Spleen (tissue), 7 donors: ENCODE measurements around the gene PTPRG.

Experiments used
- POLR2AphosphoS5 ChIP-seq, 3 donors: sonication (generic); formaldehyde crosslinking; IDR thresholded peaks; one replicate each; pipeline ENCODE4 v1.5.1; 2017; ENCODE audit warnings: antibody characterized with exemption in 3 of 3
- TF ChIP-seq, protein P1 (sequence below), 11 experiments: fragments of 200-600 bp in 7 of 11; fragments of 450-650 bp in 4 of 11; sonication (generic) in 4 of 11; IDR thresholded peaks in 8 of 11; conservative IDR thresholded peaks in 3 of 11; 1 replicate in 7 of 11; 2 replicates in 4 of 11; pipeline versions ENCODE4 v1.4.0 to v1.8.0; 2016 to 2021; ENCODE audit warnings: antibody characterized with exemption in 11 of 11, inconsistent platforms in 4 of 11, mild to moderate bottlenecking in 1 of 11
- donor health status: DM: no; HTN: no; CAD: no; lungs with moderate emphysema.
- donor health status: DM: no; HTN: no; CAD: no.
- donor health status: DM: no; HTN: no; CAD: no.

DNA sequence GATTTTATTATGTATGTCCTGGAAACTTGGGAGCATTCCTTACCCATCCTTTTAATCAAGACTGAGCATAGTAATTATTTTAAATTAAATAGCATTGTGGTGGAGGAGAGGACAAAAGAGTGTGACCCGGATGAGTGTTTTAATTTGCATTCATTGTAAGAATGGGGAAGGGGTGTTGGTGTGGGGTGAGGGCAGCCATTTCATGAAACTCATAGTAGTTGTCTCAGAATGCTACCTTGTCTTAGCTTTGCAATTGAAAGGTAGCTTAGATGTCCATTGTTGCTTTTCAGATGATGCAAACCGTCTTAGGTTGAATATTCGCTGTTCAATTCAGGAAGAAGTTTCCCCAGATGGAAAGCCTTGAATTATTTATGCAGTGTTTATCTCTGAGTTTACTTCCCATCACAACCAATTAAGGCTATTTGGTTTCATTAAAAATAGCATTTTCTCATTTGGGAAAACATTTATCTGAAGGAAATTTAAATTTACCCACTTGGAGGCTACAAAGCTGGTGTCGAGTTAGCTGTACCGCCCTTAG lies 483.6 kb downstream of the PTPRG start:
- TF ChIP-seq, protein P1, sequence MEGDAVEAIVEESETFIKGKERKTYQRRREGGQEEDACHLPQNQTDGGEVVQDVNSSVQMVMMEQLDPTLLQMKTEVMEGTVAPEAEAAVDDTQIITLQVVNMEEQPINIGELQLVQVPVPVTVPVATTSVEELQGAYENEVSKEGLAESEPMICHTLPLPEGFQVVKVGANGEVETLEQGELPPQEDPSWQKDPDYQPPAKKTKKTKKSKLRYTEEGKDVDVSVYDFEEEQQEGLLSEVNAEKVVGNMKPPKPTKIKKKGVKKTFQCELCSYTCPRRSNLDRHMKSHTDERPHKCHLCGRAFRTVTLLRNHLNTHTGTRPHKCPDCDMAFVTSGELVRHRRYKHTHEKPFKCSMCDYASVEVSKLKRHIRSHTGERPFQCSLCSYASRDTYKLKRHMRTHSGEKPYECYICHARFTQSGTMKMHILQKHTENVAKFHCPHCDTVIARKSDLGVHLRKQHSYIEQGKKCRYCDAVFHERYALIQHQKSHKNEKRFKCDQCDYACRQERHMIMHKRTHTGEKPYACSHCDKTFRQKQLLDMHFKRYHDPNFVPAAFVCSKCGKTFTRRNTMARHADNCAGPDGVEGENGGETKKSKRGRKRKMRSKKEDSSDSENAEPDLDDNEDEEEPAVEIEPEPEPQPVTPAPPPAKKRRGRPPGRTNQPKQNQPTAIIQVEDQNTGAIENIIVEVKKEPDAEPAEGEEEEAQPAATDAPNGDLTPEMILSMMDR (IDR thresholded peaks at IDR 0.05 in 8 of 11, conservative IDR thresholded peaks at IDR 0.05 in 3 of 11): no peak
- no peak for TF ChIP-seq POLR2AphosphoS5 (IDR thresholded peaks at IDR 0.05)
